GM20431 (cell line): ENCODE data around the gene LDHB.
"Not testable (repeated sequence)": the region's sequence is repeated elsewhere in the genome, so short reads cannot be mapped to it uniquely, and the experiment has no call there.

ENCODE experiments used
- in situ Hi-C: fragments of 300-500 bp; cut with MseI, MboI; formaldehyde crosslinking; loops from one replicate; pipeline ENCODE4 v1.15.0; 2020; ENCODE audit warnings: low sequenced_read_pairs; ENCODE audit not compliant: unreplicated experiment

The LDHB gene

GRCh38 chr12:21615431-21615830 is 42.2 kb downstream of the LDHB start:
- in situ Hi-C loops = no loop called here

GRCh38 chr12:21614506-21614905 is 43.1 kb downstream of the LDHB start:
- in situ Hi-C loops = no loop called here

- in situ Hi-C loops = no loop called here
Measured at GRCh38 chr12:21613931-21614330, 43.7 kb downstream of the LDHB start.

GRCh38 chr12:21608196-21608595 is 49.4 kb downstream of the LDHB start:
- in situ Hi-C loops = no loop called here

GRCh38 chr12:21607701-21608100 is 49.9 kb downstream of the LDHB start:
- in situ Hi-C loops = no loop called here

- in situ Hi-C loops = no loop called here
Measured at GRCh38 chr12:21606175-21606574, 51.5 kb downstream of the LDHB start.

GRCh38 chr12:21604245-21605101 is 53.2 kb downstream of the LDHB start, which contains the start of gene GYS2:
Gene GYS2, minus strand, starts transcription at chr12:21604847. Its CDS starts 255 bp downstream, at chr12:21604592.
- in situ Hi-C loops = no loop called here

GRCh38 chr12:21602774-21603173 is 54.9 kb downstream of the LDHB start:
- in situ Hi-C loops = no loop called here

- in situ Hi-C loops = no loop called here
Measured at GRCh38 chr12:21600196-21600595, 57.4 kb downstream of the LDHB start.

GRCh38 chr12:21599143-21599999 is 58.3 kb downstream of the LDHB start:
- in situ Hi-C loops = no loop called here

GRCh38 chr12:21598651-21599050 is 59.0 kb downstream of the LDHB start:
- in situ Hi-C loops = no loop called here

GRCh38 chr12:21595356-21595755 is 62.3 kb downstream of the LDHB start:
- in situ Hi-C loops = not testable (repeated sequence)

- in situ Hi-C loops = no loop called here
Measured at GRCh38 chr12:21585485-21585884, 72.2 kb downstream of the LDHB start.
